ENCODE data around the gene AP5Z1.

- TF ChIP-seq CTCF (conservative IDR thresholded peaks at IDR 0.05 in 1 of 2, IDR thresholded peaks at IDR 0.05 in 1 of 2; ENCODE audit: extremely low read depth in 1 of 2, insufficient read depth in 1 of 2, low read depth in 1 of 2, low read length in 2 of 2) (no peak), EZH2 (IDR thresholded peaks at IDR 0.05; ENCODE audit: borderline replicate concordance, low read length) (no peak)
Observed at GRCh38 chr7:4792537-4793126, 17.2 kb downstream of the AP5Z1 start.
